ENCODE data around the gene KIAA1671.

DNA sequence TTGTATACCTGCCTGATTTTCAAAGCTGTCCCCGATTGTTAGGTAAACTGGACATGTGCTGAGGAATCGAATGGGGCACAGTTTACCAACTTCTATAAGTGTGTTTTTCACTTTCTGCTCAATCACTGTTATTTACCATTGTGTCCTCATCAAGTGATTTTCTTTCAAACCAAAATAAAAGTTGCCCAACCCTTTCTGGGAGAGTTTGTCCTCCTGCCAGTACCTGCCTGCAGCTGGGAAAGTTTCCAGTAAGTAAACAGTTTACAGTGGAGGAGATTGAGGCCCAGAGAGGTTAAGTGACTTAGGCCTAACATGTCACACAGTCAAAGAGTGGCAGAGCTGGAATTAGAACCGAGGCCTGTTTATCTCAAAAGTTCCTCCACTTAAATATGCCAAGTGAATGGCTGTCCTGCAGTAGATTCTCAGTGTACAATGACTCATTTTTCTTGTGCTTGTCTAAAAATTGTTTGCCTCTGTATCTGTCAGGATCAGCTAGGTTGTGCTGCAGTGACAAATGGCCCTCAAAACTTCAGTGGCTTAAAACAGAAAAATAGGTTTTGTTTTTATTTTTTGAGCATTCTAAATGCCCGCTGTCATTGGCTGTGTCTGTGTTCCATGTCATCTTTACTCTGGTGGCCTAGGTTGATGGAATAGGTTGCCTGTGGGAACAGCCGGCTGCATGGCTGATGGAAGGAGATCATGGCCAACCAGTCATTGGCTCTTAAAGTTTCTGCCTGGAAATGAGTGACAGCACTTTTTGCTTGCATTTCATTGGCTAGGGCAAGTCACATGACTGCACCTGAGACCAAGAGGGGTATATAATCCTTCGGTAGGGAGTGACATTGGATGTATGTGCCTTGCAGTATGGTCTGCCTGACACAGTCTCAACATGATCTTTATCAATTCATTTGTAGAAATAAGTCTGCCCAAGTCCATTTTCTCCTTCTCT, 185.3 kb downstream of the KIAA1671 start:
- TF ChIP-seq CTCF (IDR thresholded peaks at IDR 0.05) (no peak), EZH2 (IDR thresholded peaks at IDR 0.05; ENCODE audit: borderline replicate concordance, insufficient read depth, low read depth, low read length, poor library complexity, severe bottlenecking) (no peak)
